Stimulated activated CD8-positive, alpha-beta memory T cell treated with anti-CD3 and anti-CD28 coated beads, Interleukin-12 subunit alpha, Interleukin-12 subunit beta, amount 100 ng/mL, for 4 hours (primary cell): ENCODE measurements around the gene TPD52L1.

Experiments
- DNase-seq: peaks from one replicate; pipeline ENCODE4 v3.0.0-alpha.2; 2020; ENCODE audit warnings: low read depth

TPD52L1 gene

GRCh38 chr6:125304970-125305660, 151.5 kb downstream of the TPD52L1 start:
- DNase-seq = no peak

DNA sequence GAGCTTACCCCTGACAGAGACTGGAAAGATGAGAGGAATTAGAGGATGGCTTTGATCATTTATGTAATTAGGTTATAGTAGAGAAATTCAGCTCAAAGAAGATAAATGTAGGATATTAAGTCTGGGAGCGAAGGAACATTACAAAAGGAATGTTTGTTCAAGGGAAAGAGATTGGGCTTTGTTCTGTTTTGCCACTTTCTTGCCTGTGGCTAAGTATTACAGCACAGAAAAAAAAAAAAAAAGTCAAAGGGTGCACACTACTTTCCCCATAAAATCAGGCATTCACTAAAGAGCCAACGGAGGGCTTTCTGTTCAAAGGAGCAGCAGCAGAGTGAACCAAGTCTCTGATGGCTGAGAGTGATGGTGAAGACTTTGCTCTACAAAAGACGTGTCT, 153.2 kb downstream of the TPD52L1 start:
- no peak for DNase-seq

- no peak for DNase-seq
Observed at GRCh38 chr6:125307150-125307838, 153.7 kb downstream of the TPD52L1 start.

- DNase-seq = no peak
Observed at GRCh38 chr6:125307964-125308615, 154.5 kb downstream of the TPD52L1 start.

- DNase-seq = no peak
Observed at GRCh38 chr6:125310994-125311649, 157.5 kb downstream of the TPD52L1 start.

GRCh38 chr6:125312478-125312877, 158.9 kb downstream of the TPD52L1 start:
- no peak for DNase-seq

DNA sequence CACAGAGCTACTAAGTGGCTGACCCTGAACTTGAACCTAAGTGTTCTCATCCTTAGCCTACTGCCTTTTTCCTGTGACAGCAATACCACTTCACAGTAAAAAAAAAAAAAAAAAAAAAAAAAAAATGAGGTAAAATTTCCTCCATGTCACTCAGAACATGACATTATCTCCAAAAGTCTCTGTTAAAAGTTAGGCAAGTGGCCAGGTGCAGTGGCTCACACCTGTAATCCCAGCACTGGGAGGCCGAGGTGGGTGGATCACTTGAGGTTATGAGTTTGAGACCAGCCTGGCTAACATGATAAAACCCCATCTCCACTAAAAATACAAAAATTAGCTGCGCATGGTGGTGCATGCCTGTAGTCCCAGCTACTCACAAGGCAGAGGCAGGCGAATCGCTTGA, 159.4 kb downstream of the TPD52L1 start:
- no peak for DNase-seq
